ELR (cell line): ENCODE results near the gene ARL6.
A peak's percentile ranks its signal among the peaks of the same experiment; 100 is the strongest.
"Not testable (repeated sequence)": the region's sequence is repeated elsewhere in the genome, so short reads cannot be mapped to it uniquely, and the experiment has no call there.

Experiments used
- DNase-seq: peaks from one replicate; pipeline ENCODE4 v3.0.0-alpha.2; 2015; ENCODE audit warnings: low read depth

The ARL6 gene

DNA sequence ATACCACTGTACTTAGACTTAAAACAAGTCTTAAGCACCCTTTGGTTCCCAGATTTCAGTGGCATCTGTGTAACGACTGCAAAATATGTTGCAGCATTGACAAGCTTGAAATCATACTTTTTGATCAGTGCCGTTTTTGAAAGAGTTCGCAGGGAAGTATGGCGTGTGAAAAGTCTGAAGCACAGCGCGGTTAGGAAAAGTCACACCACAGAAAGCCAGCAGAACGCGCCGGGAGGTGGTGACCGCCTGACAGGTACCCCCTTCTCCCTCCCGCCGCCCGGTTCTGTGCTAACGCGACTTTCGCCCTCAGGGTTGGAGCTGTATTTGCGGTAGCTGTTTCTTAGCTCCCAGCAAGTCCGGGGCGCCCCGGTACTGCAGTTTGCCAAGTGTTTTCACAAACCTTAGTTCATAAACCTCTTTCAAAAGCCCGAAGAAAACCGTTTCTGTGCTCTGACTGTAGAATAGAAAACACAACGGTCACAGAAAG, 56.8 kb downstream of the ARL6 start:
- DNase-seq: peak; percentile 63

DNA sequence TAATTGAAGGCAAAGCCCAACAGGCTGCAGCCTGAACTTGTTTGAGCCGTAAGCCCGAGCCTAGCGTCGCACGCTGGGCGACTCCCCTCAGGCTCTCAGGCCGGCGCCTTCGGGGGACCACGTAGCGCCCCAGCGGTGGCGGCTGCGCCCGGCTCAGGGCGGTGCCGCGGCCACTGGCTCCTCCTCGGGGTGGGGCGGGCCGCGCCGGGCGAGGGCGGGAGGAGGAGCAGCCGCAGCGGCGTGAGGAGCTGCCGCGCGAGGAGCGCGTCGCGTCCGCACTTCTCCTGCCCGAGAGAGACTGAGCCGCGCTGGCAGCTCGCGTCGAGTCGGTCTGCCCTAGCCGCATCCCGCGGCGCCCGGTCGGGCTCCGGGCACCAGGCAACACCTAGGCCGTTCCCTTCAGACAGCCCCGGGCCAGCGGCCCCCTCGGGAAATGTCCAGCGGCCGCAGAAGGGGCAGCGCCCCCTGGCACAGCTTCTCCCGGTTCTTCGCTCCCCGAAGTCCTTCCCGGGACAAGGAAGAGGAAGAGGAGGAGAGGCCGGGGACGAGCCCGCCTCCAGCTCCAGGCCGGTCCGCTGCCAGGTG, 57.3 kb downstream of the ARL6 start, which contains the start of gene CRYBG3:
TSS of gene CRYBG3 (plus strand) at position 238 of the 585 bp plus-strand sequence. CDS start at position 434, 196 bp downstream.
- DNase-seq: peak; percentile 84

DNA sequence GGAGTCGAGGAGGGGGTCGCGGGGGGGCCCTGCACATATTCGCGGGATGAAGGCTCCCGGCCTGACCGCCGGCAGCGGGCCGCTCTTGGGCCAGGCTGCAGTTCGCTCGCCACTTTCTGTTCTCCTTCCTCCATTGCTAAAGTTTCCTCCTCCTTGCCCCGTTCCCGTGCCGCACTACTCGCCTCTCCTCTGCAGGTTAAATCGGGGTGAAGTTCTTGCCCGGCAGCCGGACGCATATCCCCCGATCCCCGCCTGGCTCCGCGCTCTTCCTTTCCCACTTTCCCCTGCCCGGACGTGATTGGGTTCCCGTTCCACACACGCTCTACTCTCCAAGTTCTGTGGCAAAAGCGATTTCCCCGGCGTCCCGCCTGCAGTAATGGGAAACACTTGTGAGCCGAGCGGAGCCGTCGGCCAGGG, 57.8 kb downstream of the ARL6 start:
- peak; percentile 76 for DNase-seq

DNA sequence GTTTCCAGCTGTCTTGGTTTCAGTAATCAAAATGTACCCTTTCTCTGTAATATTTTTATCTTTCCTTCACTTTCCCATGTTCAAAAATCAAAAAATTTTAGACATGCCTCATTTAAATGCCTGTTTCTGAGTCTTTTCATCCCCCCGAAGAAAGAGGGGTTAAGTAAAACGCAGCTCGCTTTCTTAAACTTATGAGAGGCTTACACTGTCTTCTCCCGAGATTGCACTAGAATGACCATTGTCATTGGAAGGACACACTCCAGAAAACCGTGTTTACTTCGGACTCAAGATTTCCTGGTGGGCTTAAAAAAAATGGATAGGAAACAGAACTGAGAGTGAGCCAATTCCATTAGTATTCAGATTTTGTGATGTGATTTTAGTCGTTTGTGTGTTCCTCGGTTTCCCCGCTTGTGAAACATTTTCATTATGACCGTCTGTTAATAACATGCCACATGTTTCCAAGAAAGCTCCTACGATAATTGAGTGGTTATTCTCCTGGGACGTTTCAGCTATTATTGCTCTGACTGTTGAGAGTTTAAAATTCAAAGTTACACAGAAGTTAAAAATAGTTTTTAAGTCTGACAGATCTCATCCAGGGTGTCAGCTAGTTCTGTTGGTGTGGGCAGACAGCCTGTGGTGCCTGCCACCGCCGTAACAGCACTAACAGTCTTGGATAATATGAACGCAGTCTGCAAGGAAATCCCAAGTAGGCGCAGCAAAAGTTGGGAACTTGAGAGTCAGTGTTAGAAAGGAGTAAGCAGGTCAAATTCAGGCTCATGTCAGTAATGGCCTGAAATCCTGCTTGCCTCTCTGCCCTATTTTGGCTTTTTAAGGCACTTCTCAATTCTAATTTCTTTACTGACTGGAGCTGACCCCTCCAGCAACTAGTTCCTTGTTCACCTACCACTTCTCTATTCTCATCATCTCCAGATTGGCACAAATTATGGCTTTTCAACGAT, 58.8 kb downstream of the ARL6 start:
- DNase-seq: peak; percentile 19

DNA sequence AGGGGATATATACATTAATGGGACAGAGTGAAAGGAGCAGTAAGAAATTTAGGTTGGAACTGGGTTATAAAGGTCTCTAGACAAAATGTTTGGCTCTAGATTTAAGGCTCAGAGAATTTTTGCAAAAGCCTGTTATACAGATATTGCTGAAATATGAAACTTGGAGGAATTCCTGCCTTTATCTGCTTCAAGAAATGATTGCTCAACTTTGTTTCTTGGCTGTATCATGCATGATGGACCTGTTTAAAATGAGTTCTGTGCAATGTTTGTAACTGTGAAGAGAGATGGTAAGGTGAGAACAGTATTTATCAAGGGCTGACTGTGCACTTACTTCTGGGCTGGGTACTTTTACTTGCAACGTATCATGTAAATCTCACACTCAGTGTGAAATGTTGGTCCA, 60.5 kb downstream of the ARL6 start:
- no peak for DNase-seq

DNA sequence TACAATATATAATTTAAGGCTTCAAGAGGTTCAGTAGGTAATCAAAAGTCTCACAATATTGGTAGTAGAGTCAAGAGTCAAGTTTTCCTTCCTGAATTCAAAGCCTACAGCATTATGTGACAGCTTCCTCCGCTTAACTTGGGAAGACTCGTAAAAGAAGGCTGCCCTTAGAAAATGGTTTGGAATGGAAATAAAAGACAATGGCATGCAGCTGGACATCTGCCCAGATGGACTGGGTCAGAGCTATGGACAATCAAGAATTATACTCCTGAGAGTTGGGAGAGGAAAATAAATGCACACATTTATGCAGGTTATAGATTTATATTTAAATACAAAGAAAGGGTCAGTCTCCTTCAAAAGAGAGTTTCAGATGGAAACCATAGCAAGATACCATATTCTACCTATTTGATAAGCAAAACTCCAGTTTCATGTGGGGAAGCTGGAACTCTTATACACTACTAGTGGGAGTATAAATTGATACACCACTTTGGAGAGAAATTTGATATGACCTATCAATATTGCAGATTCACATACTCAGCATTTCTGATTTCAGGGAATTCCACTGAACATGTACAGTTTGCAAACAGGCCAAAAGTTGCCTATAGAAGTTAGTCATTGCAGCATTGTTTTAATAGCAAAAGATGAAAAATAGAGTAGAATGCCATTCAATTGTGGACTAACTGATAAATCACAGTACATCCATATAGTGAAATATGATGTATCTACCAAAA, 63.3 kb downstream of the ARL6 start:
- no peak for DNase-seq

DNA sequence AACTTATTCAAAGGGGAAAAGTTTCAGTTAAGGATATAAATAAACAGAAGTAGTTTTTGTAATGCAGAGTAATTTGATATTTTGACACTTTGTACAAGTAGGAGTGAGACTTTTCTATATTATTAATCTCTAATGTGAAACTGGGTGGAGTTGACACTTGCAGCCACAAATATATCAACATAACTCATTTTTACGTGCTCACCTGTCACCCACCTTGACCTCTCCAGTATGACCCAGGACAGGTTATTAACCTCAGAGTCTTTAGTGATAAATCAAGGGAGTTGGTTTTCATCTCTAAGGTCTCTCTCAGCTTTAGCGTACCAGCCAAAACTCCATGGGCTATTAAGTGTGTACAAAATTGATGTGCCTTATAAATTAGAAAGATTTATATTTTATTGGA, 64.6 kb downstream of the ARL6 start:
- DNase-seq: no peak

DNA sequence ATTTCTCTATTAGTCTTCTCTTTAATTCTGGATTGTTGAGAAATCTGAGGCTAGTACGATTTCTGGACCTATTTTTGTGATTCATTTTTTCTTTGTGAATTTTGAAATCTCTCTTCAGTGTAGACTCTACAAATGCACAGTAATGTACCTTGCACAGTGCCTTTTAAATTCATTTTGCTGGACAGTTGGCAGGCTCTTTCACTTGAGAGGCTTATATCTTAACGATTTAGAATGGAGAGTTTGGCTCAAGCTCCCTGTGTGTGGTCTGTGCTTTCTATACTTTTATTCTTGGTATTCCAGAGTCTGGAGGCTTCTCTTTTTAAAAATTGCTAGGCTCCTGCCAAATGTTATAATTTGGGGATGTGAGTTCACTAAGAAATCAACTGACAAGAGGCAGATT, 66.1 kb downstream of the ARL6 start:
- DNase-seq: no peak

DNA sequence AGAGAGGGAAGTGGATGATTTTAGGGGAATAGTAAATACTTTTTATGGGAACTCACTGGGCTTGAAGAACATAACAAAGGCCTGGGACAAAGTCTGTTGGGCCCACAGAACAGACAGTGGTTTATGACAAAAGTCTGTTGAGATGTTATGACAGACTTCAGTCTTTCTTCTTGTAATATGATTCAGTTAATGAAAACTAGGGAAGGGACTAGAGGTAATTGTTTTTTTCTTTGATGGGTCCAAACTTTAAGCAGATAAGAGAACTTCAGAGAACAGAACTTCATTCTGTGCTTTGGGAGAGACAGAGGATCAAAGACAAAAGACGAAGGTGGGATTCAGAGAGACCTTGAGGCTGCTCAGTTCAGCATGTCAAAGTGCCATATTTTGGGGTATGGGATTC, 66.6 kb downstream of the ARL6 start:
- no peak for DNase-seq

DNA sequence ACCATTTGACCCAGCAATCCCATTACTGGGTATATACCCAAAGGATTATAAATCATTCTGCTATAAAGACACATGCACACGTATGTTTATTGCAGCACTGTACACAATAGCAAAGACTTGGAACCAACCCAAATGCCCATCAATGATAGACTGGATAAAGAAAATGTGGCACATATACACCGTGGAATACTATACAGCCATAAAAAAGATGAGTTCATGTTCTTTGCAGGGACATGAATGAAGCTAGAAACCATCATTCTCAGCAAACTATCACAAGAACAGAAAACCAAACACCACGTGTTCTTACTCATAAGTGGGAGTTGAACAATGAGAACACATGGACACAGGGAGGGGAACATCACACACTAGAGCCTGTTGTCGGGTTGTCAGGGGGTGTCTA, 68.6 kb downstream of the ARL6 start:
- DNase-seq: not testable (repeated sequence)

DNA sequence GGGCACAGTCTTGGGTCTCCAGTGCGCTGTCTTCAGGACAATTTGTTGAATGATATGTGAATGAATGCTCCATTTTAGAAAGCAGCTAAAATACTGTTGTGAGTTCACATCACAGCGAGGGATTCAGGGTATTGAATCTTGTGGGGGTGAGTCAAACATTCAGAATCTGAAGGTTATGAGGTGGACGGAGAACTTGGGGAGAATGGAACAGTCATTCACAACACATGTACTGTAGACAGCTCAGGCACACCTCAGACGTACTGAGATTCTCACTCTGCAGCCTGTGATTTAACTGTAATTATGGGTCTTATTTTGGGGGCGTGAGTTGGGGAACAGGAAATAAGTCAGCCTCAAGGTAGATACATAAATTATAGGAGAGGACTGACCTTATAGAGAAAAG, 71.2 kb downstream of the ARL6 start:
- peak; percentile 89 for DNase-seq

DNA sequence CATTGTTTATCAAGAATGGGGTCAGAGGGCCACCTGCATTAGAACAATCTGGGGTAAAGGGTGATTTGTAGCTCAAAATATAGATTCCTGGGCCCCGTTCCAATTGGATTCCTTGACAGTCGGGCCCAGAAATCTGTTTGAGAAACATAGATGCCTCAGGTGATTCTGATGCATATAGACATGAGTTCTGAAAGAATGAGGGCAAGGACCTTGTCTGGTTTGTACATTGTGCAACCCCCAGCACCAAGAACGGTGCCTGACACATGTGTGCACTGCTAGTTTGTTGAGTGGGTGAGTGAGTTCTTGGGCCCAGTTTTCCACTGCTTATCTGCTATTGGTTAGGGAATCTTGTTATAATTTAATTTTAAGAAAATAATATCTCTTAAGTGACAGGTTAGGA, 73.8 kb downstream of the ARL6 start:
- no peak for DNase-seq

DNA sequence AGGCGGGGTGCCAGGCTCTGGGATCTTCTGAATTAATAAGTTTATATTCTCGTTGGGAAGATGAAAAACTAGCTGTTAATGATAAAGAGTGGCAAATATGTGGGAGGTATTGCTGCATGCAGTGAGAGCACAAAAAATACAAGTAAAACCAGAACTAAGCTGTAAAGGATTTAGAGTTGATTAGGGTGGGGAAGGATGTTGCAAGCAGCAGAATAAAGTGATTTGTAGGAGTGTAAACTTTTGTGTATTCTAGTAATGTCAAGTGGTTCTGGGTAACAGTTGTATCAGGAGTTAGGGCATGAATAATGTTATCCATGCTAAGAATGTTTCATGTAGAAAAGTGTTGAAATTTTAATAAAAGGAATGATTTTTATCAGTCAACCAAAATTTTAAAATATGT, 75.4 kb downstream of the ARL6 start:
- no peak for DNase-seq

DNA sequence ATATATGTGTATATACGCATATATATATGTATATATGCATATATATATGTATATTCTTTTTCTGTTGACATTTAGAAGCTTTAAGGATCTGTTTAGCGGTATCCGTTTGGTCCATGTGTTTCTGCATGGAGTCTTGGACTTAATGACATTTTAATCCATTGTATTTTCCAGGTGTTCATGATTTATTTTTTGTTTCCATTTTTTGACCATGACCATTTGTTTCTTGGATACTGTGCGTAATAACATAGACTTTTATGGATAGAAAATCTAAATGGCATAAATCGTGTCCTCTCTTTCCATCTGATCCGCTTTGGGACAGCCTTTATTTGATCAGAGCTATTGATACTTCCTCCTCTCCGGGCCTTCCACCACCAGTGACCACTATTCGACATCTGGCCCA, 76.7 kb downstream of the ARL6 start:
- DNase-seq: no peak

DNA sequence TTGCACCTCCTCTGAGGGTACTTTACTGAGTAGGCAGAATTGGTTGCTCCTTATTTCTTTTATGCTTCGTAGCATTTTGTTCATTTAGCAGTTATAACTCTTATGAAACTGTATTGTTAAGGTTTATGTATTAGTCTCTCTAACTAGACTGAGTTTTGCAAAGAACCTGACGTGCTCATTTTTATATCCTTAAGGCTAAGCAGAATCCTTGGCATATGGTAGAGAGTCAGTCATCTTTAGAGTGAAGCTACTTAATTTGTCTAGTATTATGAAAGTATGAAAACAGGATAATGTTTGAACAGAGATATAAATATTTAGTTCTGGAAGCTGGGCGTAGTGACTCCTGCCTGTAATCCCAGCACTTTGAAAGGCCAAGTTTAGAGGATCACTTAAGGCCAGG, 77.4 kb downstream of the ARL6 start:
- DNase-seq: no peak

DNA sequence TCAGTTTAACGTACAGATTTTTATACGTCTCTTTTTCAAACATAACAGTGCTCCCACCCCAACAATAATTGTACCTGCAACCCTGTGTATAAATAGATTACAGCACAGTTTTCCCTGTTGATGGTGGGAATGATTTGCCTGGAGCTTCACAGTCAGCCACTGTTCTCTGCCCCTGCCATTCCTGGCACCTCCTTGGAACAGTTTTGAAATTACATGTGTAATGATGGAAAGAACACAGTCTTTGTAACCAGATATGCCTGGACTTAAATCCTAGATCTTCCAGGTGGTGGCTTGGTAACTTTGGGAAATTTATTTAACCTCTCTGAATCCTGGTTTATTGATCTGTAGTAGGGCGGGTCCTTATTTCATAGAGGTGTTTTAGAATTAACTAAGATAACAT, 84.2 kb downstream of the ARL6 start:
- no peak for DNase-seq
